NOMO-1 treated with DMSO at 0.1 percent for 48 hours (cell line): Measurements from ENCODE around the gene SLC6A11.

Source experiments
- DNase-seq: peaks from one replicate; lab custom pipeline; 2025; ENCODE audit not compliant: unreplicated experiment; lab: John Stamatoyannopoulos, UW

The SLC6A11 gene

DNA sequence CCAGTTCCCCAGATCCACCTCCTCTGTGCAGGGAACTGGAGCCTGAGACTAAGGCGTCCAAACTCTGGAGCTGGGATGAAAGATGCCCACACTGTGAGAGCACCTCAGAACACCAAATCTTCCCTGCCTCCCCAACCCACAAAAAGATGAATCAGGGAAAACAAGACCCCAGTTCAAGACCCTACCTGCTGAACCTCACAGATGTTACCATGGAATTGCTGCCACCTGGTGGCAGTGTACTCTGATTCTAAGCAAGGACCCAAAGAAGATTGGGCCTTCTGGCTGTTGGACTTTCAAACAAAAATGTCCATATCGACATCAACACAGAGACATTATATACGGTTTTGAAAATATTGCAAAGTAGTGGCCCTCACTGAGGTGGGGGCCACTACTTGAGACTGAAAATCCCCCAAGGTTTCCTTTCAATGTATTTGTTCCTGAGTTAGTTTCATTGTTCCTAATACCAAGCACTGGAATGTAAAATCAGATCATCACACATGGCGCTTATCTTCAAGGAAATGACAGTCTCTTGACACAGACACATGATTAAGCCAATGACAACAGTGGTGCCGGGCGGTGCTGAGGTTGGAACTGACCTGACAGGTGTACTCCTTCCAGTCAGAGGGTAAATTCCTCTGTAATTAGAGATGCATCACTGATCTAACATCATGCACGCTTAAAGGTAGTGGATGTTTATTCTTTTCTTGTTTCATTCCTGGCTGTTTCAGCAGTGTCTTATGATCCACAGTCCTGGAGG, 67.6 kb downstream of the SLC6A11 start:
- DNase-seq: no peak

- no peak for DNase-seq
These were observed 71.0 kb downstream of the SLC6A11 start for GRCh38 chr3:10887015-10887414.

GRCh38 chr3:10888518-10889090, 72.6 kb downstream of the SLC6A11 start:
- DNase-seq: peak; percentile 29

- DNase-seq: no peak
These were observed 73.4 kb downstream of the SLC6A11 start for GRCh38 chr3:10889206-10889960.

GRCh38 chr3:10890665-10891064, 74.6 kb downstream of the SLC6A11 start:
- DNase-seq: no peak

DNA sequence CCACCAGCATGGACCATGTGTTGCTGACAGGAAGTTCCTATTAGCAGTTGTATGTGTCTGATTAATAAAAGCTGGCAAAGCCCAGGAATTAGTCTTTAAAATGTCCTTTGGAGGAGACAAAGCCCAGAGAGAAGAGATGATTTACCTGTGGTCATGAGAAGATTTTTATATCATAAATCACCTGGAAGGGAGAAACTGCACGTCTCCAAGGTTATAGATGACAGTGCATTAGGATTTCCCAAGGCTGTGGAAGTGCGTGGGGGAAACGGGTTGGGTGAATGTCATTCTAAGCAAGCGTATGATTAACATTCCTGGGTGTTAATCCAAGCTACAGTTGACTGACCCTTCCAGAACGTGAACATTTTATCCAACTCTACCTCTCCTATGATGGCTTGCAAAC, 76.6 kb downstream of the SLC6A11 start:
- no peak for DNase-seq

GRCh38 chr3:10901296-10901945, 85.4 kb downstream of the SLC6A11 start:
- DNase-seq: no peak

DNA sequence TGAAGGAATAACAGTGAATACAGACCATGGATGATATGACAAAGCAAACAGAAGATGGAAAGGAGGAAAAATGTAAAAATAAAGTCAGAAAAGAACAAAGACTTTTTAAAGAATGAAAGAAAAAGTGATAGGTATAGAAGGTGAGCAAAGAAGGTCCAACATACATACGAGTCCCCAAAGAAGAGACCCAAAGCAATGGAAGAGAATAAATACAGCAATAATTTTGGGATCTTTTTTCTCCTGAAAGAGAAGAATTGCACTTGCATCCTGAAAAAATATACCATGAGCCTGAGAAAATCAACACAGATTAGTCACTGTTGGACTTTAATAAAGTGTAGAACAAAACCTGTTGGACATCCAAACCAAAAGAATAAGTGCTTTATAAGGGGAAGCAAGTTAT, 91.2 kb downstream of the SLC6A11 start:
- no peak for DNase-seq

- no peak for DNase-seq
These were observed 94.3 kb downstream of the SLC6A11 start for GRCh38 chr3:10910367-10910766.

GRCh38 chr3:10911350-10912002, 95.4 kb downstream of the SLC6A11 start:
- no peak for DNase-seq

DNA sequence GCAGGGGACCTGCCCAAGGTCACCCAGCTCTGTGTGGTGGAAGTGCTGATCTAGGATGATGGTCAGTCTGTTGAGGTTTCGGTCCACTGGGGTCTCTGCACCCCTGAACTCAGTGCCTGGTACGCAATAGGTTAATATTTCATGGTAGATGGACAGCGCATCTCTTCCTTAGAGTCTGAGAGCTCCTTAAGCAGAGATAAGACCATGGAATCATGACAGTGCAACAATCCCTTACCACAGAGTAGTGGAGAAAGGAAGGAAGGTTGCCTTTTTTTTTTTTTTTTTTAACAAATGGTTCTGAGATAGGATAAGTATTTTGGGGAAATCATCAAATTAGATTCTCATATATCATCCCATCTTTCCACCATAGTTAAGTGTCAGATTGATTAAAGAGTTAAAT, 96.8 kb downstream of the SLC6A11 start:
- DNase-seq: no peak

DNA sequence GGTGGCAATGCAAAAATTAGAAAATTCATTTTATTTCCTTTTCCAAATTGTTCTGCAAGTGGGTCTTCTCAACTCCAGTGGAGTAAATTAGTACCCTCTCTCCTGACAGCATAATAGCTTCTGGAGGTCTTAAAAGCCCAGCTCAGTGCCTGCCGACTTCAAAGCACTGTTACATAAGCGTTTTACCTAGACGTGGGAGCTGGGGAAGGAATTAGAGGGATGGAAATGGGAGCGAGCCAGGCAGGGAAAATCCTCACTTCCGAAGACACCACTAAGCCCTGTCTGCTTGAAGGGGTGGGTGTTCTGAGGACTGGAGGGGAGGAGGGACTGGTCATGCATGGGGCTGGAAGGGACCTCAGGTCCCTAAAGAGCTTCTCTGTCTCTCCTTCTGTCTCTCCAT, 99.3 kb downstream of the SLC6A11 start:
- no peak for DNase-seq

GRCh38 chr3:10917176-10917575, 101.1 kb downstream of the SLC6A11 start:
- no peak for DNase-seq

GRCh38 chr3:10918011-10918410, 102.0 kb downstream of the SLC6A11 start:
- DNase-seq: no peak

GRCh38 chr3:10919636-10920035, 103.6 kb downstream of the SLC6A11 start:
- no peak for DNase-seq

- no peak for DNase-seq
These were observed 109.6 kb downstream of the SLC6A11 start for GRCh38 chr3:10925436-10926255.

GRCh38 chr3:10926256-10926810, 110.3 kb downstream of the SLC6A11 start:
- no peak for DNase-seq

DNA sequence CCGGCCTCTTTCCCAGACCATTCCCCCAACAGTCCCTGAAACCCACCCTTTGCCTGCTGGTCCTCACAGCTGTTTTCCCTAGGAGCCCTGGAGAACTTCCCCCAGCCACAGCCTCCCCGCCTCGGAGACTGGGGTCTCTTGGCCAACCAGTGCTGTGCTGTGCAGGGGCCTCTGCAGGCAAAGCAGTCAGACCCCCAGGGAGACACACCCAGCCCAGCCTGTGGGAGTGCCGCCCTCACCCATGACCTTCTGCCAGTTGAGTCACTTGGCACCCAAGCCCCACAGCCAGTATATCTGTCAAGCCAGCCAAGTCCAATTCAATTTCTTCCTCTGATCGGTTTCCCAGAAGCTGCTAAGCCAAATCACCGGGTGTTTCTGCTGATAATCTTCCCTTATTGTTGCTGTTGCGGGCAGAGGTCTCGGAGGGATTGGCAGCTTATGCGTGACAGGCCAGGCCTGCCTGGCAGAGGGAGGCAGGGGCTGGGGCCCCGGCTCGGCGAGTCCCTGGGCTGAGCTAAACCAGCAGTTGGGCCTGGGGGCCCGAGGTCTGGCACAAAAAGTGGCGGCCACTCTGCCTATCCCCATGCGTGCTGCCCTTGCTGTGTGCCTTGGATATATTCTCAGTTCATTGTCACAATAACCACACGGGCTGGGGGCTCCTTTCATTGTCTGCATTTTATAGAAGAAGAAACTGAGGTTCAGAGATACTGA, 110.9 kb downstream of the SLC6A11 start:
- no peak for DNase-seq

- no peak for DNase-seq
These were observed 111.5 kb downstream of the SLC6A11 start for GRCh38 chr3:10927551-10927950.
